Peyer's patch (tissue), 4 donors: ENCODE data around the gene MYMX.

Source experiments
- POLR2A ChIP-seq, 2 donors: fragments of 450-650 bp; IDR thresholded peaks; one replicate each; pipeline ENCODE4 v1.5.1; 2017; ENCODE audit warnings: antibody characterized with exemption in 2 of 2, mild to moderate bottlenecking in 2 of 2, moderate library complexity in 2 of 2
- TF ChIP-seq, protein P1 (sequence below), 6 experiments: fragments of 450-650 bp in 4 of 6; fragments of 200-600 bp in 2 of 6; sonication (generic) in 1 of 6; IDR thresholded peaks; one replicate each; pipeline ENCODE4 v1.5.1; 2017 to 2019; ENCODE audit warnings: antibody characterized with exemption in 6 of 6, mild to moderate bottlenecking in 3 of 6, moderate library complexity in 1 of 6

DNA sequence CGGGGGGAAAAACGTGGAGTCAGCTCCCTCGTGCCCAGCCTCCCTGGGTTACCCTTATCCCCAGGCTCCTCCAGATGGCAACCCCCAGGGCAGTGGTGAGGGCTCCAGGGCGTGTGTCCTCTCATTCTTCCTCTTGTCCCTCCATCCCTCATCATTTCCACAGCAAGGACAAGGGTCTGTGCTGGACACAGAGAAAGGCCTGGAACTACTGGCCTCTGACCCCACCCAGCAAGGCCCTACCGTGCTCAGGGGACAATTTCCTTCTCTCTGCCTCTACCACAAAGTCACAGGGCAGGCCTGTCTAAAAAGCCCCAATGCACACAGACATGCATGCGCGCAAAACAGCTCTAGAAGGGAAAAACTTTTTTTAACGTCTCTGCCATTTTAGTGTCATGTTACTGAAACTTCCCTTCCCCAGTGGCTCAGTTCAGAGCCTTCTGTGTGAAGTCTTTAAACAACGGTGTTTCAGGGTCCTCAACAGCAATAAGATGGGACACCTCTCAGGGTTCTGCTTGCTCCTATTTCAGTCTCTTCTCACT, 41.7 kb downstream of the MYMX start:
- no peak for TF ChIP-seq POLR2A (IDR thresholded peaks at IDR 0.05)
- TF ChIP-seq, protein P1, sequence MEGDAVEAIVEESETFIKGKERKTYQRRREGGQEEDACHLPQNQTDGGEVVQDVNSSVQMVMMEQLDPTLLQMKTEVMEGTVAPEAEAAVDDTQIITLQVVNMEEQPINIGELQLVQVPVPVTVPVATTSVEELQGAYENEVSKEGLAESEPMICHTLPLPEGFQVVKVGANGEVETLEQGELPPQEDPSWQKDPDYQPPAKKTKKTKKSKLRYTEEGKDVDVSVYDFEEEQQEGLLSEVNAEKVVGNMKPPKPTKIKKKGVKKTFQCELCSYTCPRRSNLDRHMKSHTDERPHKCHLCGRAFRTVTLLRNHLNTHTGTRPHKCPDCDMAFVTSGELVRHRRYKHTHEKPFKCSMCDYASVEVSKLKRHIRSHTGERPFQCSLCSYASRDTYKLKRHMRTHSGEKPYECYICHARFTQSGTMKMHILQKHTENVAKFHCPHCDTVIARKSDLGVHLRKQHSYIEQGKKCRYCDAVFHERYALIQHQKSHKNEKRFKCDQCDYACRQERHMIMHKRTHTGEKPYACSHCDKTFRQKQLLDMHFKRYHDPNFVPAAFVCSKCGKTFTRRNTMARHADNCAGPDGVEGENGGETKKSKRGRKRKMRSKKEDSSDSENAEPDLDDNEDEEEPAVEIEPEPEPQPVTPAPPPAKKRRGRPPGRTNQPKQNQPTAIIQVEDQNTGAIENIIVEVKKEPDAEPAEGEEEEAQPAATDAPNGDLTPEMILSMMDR (IDR thresholded peaks at IDR 0.05): no peak
